Superior temporal gyrus (tissue), 1 donor: ENCODE results near the gene C3orf33.

Experiments
- DNase-seq: peaks from one replicate; pipeline ENCODE4 v3.0.0-alpha.2; 2016; ENCODE audit errors: extremely low spot score

Gene C3orf33

DNA sequence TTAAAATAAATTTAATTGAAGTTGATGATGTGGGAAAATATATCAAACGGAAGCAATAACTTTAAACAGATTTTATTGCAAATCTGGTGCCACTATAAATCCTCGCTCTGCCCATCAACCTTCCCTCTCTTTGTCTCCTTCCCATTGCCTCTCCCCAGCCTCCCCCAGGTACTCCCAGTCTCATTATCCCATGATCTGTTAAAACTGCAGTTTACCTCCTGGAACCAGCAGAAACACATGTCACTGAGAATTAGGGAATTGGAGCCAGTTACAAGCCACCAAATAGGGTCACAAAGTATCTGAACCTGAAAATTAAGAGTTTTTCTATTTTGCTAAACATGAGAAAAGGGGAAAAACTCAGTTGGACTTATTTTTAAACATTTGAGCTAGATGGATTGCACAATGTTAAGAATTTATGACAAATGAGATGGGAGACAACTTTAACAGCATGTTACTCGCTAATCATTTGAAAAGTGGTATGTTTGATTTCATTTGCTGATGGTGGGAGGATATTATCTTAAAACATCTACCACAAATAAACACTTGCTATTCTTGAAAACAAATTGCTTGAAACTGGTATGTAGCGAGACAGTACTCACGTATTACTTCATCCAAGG, 63.6 kb downstream of the C3orf33 start:
- no peak for DNase-seq

DNA sequence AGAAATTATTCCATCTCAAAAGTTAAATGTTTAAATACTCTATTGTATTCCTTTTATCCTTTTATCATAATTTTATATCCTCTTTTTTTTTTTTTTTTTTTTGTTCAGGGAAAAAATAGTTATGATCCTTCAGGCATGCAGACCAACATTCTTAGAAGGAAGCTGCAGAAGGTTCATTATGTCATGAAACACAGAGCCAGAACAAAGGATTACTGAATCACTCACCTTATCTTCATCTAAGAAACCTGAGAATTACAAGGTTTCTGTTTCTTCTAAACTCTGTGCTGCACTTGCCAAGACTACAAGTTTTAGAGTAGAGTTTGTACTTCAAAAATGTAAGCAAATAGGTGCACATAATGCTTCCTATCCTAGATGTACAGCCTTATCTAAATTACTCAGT, 64.5 kb downstream of the C3orf33 start:
- no peak for DNase-seq

DNA sequence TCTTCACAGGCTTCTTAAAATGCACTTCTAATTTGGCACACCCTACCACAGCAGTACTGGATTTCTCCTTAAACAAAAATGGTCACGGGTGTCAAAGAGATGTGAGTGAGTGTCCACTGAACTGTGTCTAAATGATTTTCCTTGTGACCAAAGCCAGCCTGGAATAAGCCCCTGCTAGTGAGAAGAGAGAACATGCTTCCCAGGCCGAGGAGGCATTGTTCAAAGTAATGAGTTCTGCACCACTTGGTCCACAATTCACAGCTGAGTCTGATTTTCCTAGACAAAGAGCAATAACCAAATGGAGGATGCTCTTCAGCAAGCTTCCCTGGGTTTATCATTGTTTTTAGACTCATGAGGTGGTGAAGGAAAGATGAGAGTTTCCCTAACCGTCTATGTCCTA, 65.0 kb downstream of the C3orf33 start:
- DNase-seq = no peak

DNA sequence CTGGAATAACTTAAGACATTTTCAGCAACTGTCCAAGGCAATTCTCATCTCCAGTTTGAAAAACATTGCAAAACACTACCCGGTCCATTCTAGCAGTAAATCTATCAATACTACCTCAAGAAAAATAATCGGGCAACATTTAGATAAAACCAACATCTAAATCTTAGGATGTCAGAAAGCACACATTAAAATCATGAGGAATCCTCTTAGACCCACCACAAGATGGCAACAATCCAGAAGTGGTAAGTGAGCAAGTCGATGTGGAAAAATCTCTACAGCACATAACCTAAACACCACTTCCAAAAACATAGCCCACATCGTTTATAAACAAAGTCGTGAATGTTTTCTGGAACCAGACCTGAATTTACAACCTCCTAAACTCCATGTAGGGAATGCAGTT, 66.9 kb downstream of the C3orf33 start:
- no peak for DNase-seq

DNA sequence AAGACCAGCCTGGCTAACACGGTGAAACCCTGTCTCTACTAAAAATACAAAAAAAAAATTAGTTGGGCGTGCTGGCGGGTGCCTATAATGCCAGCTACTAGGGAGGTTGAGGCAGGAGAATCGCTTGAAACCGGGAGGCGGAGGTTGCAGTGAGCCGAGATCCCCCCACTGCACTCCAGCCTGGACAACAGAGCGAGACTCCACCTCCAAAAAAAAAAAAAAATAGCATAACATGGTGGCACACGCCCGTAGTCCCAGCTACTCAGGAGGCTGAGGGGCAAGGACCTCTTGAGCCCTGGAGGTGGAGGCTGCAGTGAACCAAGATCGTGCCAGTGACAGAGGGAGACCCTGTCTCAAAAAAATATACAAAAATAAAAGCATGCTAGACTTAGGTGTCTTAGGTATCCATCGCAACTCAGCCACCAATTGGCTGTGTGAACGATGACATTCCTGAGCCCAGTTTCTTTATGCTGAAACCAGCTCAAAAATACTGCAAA, 67.5 kb downstream of the C3orf33 start:
- DNase-seq = no peak

DNA sequence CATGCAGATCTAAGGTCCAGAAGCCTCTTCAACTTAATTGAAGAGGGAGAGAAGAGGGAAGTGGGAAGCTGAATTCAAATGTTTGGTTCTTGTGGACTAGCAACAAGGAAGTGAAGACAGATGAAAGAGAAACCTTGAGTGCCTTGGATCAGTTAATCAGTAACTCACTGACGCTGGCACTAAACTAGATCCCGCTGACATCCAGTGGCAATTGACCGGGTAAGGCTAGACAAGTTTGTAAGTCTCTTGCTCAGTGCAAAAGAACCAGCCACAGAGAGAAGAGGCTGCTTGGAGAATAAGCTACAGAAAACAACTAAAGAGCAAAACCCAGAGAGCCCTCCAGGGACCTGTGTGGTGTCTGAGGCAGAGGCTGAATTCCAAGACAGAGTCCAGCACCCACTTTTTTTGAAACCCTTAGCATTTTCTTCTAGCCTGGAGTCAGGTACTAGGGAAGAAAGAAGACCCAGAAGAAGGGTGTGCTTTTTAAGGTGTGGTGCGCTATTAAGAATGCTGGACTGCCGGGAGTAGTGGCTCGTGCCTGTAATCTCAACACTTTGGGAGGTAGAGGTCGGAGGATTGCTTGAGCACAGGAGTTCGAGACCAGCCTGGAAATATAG, 68.1 kb downstream of the C3orf33 start:
- no peak for DNase-seq

DNA sequence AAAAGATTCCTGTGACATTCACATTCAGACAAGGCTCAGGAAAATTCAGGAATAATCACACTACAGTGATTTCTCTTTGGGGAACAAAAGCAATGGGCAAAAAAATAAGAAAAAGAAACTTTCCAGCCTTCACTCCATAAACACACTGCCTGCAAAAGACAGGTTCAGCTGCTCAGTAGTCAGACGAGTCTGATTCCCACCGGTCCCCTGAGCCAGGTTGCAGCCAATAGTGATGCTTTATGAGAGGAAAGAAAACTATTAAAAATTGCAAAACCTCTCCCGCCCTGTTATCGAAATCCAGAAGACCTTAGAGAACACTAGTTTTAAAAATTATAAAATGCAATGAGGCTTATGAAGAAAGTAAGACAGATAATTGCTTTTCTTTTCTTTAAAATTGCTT, 69.7 kb downstream of the C3orf33 start:
- DNase-seq = no peak

DNA sequence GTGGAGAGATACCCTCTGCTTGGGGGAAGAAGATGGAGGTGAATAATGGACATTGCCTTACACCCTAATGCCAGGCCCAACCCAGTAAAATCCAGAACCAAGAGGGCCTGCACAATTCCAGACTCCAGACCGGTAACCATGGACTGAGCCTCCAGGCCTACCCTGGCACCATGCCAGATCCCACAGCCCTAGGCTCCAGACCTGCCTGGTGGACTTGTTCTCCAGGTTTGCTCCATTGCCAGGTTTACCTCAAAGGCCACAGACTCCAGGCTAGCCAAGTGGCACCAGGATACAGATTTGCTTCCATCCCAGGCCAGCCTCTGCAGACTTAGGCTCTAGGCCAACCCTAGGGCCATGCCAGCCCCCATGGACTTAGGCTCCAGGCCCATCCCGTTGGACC, 75.2 kb downstream of the C3orf33 start:
- no peak for DNase-seq

DNA sequence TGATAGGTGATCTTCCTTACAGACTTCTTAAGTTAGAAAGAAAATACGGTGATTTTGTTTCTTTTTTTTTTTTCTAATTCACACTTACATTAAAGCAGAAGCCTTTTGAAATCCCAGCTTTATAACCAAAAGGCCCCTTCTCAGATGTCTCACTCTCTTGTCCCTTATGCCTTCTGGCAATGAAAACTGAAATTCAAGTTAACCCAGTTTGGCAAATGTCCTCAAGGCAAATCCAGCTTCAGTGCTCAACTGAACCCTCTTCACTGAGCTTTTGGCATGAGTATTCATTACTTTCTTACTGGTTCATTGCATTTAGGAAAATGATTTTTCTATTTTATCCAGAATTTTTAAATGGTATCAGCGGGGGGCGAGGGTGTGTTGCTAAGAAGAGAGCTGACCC, 78.2 kb downstream of the C3orf33 start:
- DNase-seq = no peak

DNA sequence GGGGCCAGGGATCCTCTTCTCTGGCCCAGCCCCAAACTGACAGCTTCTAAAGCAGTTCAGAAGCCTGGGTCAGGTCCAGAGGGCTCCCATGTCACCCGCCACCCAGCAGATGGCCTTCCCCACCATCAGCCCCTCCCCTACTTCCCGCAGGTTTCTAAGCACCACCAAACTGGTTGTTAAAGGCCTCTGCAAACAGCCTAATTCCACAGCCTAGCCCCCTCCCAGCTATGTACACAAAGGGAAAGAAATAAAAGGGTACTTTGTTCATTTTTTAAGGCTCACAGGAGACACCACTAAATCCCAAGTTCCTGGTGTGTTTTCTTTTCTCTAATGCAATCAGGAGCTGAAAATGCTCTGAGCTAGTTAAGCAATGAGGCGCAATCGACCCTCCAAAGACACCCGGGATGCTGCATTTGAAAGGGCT, 91.8 kb downstream of the C3orf33 start:
- no peak for DNase-seq
